Hepatocyte (in vitro differentiated cells): Measurements from ENCODE around the gene FLT4. TPM values are rescaled to one million over a fixed set of nuclear protein-coding genes. Genes with fewer than 3 reads are reported as not detected.

Experiments used
- DNase-seq: peaks from one replicate; pipeline ENCODE4 v3.0.0-alpha.2; 2016; ENCODE audit warnings: low spot score
- H2AFZ ChIP-seq: fragments of 200-600 bp; sonication (generic); 2 replicates; pipeline ENCODE4 v1.6.0; 2016; ENCODE audit warnings: antibody characterized with exemption, mild to moderate bottlenecking
- H3K27ac ChIP-seq: fragments of 200-600 bp; sonication (generic); 2 replicates; pipeline ENCODE4 v1.5.1; 2016; ENCODE audit warnings: mild to moderate bottlenecking
- H3K27me3 ChIP-seq: fragments of 200-600 bp; sonication (generic); 2 replicates; pipeline ENCODE4 v1.6.1; 2016
- H3K36me3 ChIP-seq: fragments of 200-600 bp; sonication (generic); replicated peaks from 2 replicates; pipeline ENCODE4 v1.5.1; 2016; ENCODE audit warnings: low read depth; ENCODE audit not compliant: insufficient read depth
- H3K4me1 ChIP-seq: fragments of 200-600 bp; sonication (generic); 2 replicates; pipeline ENCODE4 v1.5.1; 2016; ENCODE audit warnings: mild to moderate bottlenecking, moderate library complexity; ENCODE audit not compliant: insufficient read depth
- H3K4me2 ChIP-seq: fragments of 200-600 bp; sonication (generic); 2 replicates; pipeline ENCODE4 v1.6.0; 2016
- H3K4me3 ChIP-seq: fragments of 200-600 bp; sonication (generic); 2 replicates; pipeline ENCODE4 v1.5.1; 2016; ENCODE audit warnings: mild to moderate bottlenecking
- H3K79me2 ChIP-seq: fragments of 200-600 bp; sonication (generic); 2 replicates; pipeline ENCODE4 v1.6.0; 2017; ENCODE audit warnings: mild to moderate bottlenecking
- H3K9me2 ChIP-seq: fragments of 200-600 bp; sonication (generic); replicated peaks from 2 replicates; pipeline ENCODE4 v1.6.0; 2017; ENCODE audit warnings: mild to moderate bottlenecking; ENCODE audit not compliant: insufficient read depth
- H3K9me3 ChIP-seq: fragments of 200-600 bp; sonication (generic); 2 replicates; pipeline ENCODE4 v1.5.1; 2016; ENCODE audit warnings: low read depth, mild to moderate bottlenecking
- H4K20me1 ChIP-seq: fragments of 200-600 bp; sonication (generic); 2 replicates; pipeline ENCODE4 v1.6.0; 2016; ENCODE audit warnings: mild to moderate bottlenecking; ENCODE audit not compliant: insufficient read depth, poor library complexity, severe bottlenecking
- CTCF ChIP-seq: fragments of 200-600 bp; sonication (generic); IDR thresholded peaks from 2 replicates; pipeline ENCODE4 v1.5.1; 2016; ENCODE audit warnings: antibody characterized with exemption, mild to moderate bottlenecking; ENCODE audit not compliant: poor library complexity
- EZH2 ChIP-seq: fragments of 200-600 bp; sonication (generic); IDR thresholded peaks from 2 replicates; pipeline ENCODE4 v1.6.1; 2016; ENCODE audit warnings: antibody characterized with exemption, mild to moderate bottlenecking, borderline replicate concordance
- EZH2phosphoT487 ChIP-seq: fragments of 200-600 bp; sonication (generic); IDR thresholded peaks from one replicate; pipeline ENCODE4 v1.6.1; 2018; ENCODE audit warnings: antibody characterized with exemption, mild to moderate bottlenecking, low read depth, moderate library complexity; ENCODE audit not compliant: unreplicated experiment, severe bottlenecking
- WGBS: methylation state at CpG from one replicate; pipeline ENCODE4 v1.1.6; 2016; ENCODE audit warnings: low lambda C conversion rate; ENCODE audit errors: missing lambda C conversion rate; 5-methylcytosine and 5-hydroxymethylcytosine counted together
- polyA plus RNA-seq: library from polyadenylated mRNA; unstranded; fragments of >200 nt; fragmentation: Nextera tagmentation; extraction: Ambion mirVana; gene quantifications from 2 replicates; pipeline ENCODE4 v1.2.1, GENCODE V29; 2016
- total RNA-seq: library from RNA; depleted of rRNA; stranded (reverse); fragments of >200 nt; gene quantifications from 2 replicates; pipeline ENCODE4 v1.2.3, GENCODE V29; 2014

The FLT4 gene
- total and polyA plus RNA-seq, 2 experiments from 2014 or later = 0.83 to 0.90 TPM

- WGBS = 78% methylated on average over 3 of the region's 3 CpGs
- no peaks in the 10 kb centered on the region for H3K79me2 ChIP-seq
These were observed 43.0 kb upstream of the FLT4 start for GRCh38 chr5:180692429-180692828.

DNA sequence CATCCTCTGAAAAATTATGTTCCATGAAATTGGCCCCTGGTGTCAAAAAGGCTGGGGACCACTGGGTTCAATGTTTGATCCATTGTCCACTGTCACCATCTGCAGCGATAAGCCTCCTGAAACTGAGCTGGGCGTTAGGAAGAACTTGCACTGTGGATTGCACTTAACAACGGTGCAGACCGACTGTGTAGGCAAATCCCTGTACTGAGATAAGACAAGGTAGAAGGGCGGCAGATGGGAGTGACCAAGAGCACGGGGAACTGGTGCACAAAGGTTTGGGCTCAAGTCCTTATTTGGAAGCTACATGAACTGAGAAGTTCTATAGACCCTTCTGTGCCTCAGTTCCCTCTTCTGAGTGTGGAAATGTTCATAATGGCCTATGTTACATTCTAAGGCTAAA, 41.6 kb upstream of the FLT4 start:
- DNase-seq = no peak
- no peaks in the 10 kb centered on the region for H3K9me2 ChIP-seq
- no peak overlapping the region for H3K4me3 ChIP-seq
- TF ChIP-seq CTCF = no peak
- no peak for TF ChIP-seq EZH2
- no peak for TF ChIP-seq EZH2phosphoT487
- peaks cover 19% of the 10 kb centered on the region for H3K27me3 ChIP-seq
- H3K27ac ChIP-seq = no peak overlapping the region
- H3K4me1 ChIP-seq = peaks cover 14% of the 10 kb centered on the region
- 68% methylated on average over 6 of the region's 6 CpGs for WGBS
- no peaks in the 10 kb centered on the region for H3K9me3 ChIP-seq
- no peak overlapping the region for H2AFZ ChIP-seq
- no peaks in the 10 kb centered on the region for H3K36me3 ChIP-seq
- H3K79me2 ChIP-seq = no peaks in the 10 kb centered on the region
- no peaks in the 10 kb centered on the region for H4K20me1 ChIP-seq
- H3K4me2 ChIP-seq = no peak overlapping the region

More at GRCh38 chr5:180692429-180692828, 43.0 kb upstream of the FLT4 start:
- Histone ChIP-seq H3K36me3 (no peaks in the 10 kb centered on the region), H3K9me3 (no peaks in the 10 kb centered on the region), H3K4me3 (no peak overlapping the region), H3K4me2 (no peak overlapping the region), H3K4me1 (peaks cover 14% of the 10 kb centered on the region), H3K9me2 (no peaks in the 10 kb centered on the region), H4K20me1 (no peaks in the 10 kb centered on the region), H3K27ac (no peak overlapping the region), H2AFZ (no peak overlapping the region), H3K27me3 (peaks cover 16% of the 10 kb centered on the region)
- TF ChIP-seq EZH2 = no peak
- no peak for TF ChIP-seq CTCF
- TF ChIP-seq EZH2phosphoT487 = no peak
- no peak for DNase-seq

GRCh38 chr5:180690562-180690961, 41.2 kb upstream of the FLT4 start:
- Histone ChIP-seq H4K20me1 (no peaks in the 10 kb centered on the region), H3K4me3 (no peak overlapping the region), H3K36me3 (no peaks in the 10 kb centered on the region), H2AFZ (no peak overlapping the region), H3K79me2 (no peaks in the 10 kb centered on the region), H3K27me3 (peaks cover 20% of the 10 kb centered on the region), H3K4me1 (peaks cover 14% of the 10 kb centered on the region), H3K9me3 (no peaks in the 10 kb centered on the region), H3K27ac (no peak overlapping the region), H3K9me2 (no peaks in the 10 kb centered on the region), H3K4me2 (no peak overlapping the region)
- WGBS = 73% methylated on average over 6 of the region's 6 CpGs
- no peak for DNase-seq
- no peak for TF ChIP-seq EZH2phosphoT487
- TF ChIP-seq EZH2 = no peak
- no peak for TF ChIP-seq CTCF

GRCh38 chr5:180689775-180690174, 40.4 kb upstream of the FLT4 start:
- Histone ChIP-seq H3K4me1 (peaks cover 14% of the 10 kb centered on the region), H3K4me3 (no peak overlapping the region), H3K9me3 (no peaks in the 10 kb centered on the region), H3K36me3 (no peaks in the 10 kb centered on the region), H3K4me2 (peak overlapping the region; percentile 47), H3K79me2 (no peaks in the 10 kb centered on the region), H4K20me1 (no peaks in the 10 kb centered on the region), H3K27ac (no peak overlapping the region), H2AFZ (no peak overlapping the region), H3K27me3 (peaks cover 27% of the 10 kb centered on the region), H3K9me2 (no peaks in the 10 kb centered on the region)
- no peak for DNase-seq
- TF ChIP-seq EZH2phosphoT487 (no peak), CTCF (no peak), EZH2 (no peak)
- WGBS = 53% methylated on average over 7 of the region's 7 CpGs
